PFSK-1 (cell line): ENCODE results near the gene STARD5.

Source experiments
- FOXP2 ChIP-seq: optimal IDR thresholded peaks from 2 replicates; pipeline ENCODE3; 2011; ENCODE audit warnings: borderline replicate concordance, control low read depth, inconsistent platforms; ENCODE audit not compliant: insufficient read depth; ENCODE audit errors: extremely low read length, extremely low read depth
- POLR2AphosphoS5 ChIP-seq: IDR thresholded peaks from 2 replicates; pipeline ENCODE4 v1.6.1; 2012; ENCODE audit warnings: low read depth, mild to moderate bottlenecking, control low read depth, low read length, moderate library complexity
- SIN3A ChIP-seq: IDR thresholded peaks from 2 replicates; pipeline ENCODE4 v1.6.1; 2012; ENCODE audit warnings: mild to moderate bottlenecking, low read length, moderate library complexity, borderline replicate concordance; ENCODE audit not compliant: insufficient read depth
- TAF1 ChIP-seq: IDR thresholded peaks from 2 replicates; pipeline ENCODE4 v1.6.1; 2012; ENCODE audit warnings: low read length, control low read depth, borderline replicate concordance; ENCODE audit not compliant: insufficient read depth
- TF ChIP-seq, protein P1 (sequence below), 2 experiments: IDR thresholded peaks; 2 replicates each; pipeline versions ENCODE4 v1.6.1 to v1.8.0; 2011 to 2012; ENCODE audit warnings: low read depth in 2 of 2, low read length in 2 of 2, control low read depth in 1 of 2, inconsistent platforms in 1 of 2, mild to moderate bottlenecking in 1 of 2, moderate library complexity in 1 of 2; ENCODE audit not compliant: insufficient read depth in 1 of 2

The STARD5 gene

GRCh38 chr15:81327516-81327915, 3.6 kb upstream of the STARD5 start:
- TF ChIP-seq TAF1 (no peak), SIN3A (no peak), FOXP2 (no peak), POLR2AphosphoS5 (no peak)
- TF ChIP-seq, protein P1, sequence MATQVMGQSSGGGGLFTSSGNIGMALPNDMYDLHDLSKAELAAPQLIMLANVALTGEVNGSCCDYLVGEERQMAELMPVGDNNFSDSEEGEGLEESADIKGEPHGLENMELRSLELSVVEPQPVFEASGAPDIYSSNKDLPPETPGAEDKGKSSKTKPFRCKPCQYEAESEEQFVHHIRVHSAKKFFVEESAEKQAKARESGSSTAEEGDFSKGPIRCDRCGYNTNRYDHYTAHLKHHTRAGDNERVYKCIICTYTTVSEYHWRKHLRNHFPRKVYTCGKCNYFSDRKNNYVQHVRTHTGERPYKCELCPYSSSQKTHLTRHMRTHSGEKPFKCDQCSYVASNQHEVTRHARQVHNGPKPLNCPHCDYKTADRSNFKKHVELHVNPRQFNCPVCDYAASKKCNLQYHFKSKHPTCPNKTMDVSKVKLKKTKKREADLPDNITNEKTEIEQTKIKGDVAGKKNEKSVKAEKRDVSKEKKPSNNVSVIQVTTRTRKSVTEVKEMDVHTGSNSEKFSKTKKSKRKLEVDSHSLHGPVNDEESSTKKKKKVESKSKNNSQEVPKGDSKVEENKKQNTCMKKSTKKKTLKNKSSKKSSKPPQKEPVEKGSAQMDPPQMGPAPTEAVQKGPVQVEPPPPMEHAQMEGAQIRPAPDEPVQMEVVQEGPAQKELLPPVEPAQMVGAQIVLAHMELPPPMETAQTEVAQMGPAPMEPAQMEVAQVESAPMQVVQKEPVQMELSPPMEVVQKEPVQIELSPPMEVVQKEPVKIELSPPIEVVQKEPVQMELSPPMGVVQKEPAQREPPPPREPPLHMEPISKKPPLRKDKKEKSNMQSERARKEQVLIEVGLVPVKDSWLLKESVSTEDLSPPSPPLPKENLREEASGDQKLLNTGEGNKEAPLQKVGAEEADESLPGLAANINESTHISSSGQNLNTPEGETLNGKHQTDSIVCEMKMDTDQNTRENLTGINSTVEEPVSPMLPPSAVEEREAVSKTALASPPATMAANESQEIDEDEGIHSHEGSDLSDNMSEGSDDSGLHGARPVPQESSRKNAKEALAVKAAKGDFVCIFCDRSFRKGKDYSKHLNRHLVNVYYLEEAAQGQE (IDR thresholded peaks at IDR 0.05; ENCODE audit: insufficient read depth in 1 of 2, low read depth in 2 of 2, low read length in 2 of 2), result no peak

- TF ChIP-seq TAF1 (no peak), POLR2AphosphoS5 (no peak), FOXP2 (no peak), SIN3A (no peak)
- TF ChIP-seq, protein P1 (IDR thresholded peaks at IDR 0.05; ENCODE audit: insufficient read depth in 1 of 2, low read depth in 2 of 2, low read length in 2 of 2), result no peak
Observed at GRCh38 chr15:81326466-81327212, 2.7 kb upstream of the STARD5 start.

- TF ChIP-seq, protein P1 (IDR thresholded peaks at IDR 0.05; ENCODE audit: insufficient read depth in 1 of 2, low read depth in 2 of 2, low read length in 2 of 2), result no peak
- TF ChIP-seq TAF1, result no peak
Observed at GRCh38 chr15:81323559-81323943, 390 bp downstream of the STARD5 start.

DNA sequence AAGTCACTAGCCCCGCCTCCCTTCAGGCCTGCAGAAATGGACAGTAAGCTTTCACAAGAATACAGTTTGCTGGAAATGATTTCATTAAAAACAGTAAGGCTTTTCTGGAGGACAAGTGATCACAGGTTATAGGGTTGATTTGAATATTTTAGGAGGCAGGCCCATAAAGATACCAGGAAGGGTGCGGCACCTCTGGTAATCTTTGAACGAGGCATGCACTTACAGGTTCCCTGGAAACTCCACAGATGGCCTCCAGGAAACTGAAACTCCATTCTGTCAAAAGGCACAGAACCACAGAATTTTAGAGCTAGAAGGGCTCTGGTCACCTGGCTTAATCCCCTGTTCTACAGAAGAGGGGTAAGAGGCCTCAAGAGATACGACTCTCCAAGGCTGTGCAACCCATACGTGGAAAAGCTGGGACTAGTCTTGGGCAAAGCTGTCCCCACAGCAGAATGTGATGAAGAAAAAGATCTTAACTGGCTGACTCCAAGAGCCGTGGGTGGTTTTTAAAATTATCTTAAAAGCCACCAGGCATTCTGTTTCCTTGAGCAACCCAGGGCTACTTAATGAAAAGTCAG, 1.2 kb downstream of the STARD5 start:
- TF ChIP-seq POLR2AphosphoS5, result no peak
- no peak for TF ChIP-seq TAF1

GRCh38 chr15:81321667-81322066, 2.3 kb downstream of the STARD5 start:
- TF ChIP-seq SIN3A (no peak), TAF1 (no peak)

- TF ChIP-seq FOXP2 (no peak), POLR2AphosphoS5 (no peak), TAF1 (no peak), SIN3A (no peak)
- TF ChIP-seq, protein P1 (IDR thresholded peaks at IDR 0.05; ENCODE audit: insufficient read depth in 1 of 2, low read depth in 2 of 2, low read length in 2 of 2), result no peak
Observed at GRCh38 chr15:81317642-81318017, 6.3 kb downstream of the STARD5 start.
